GM06990 (cell line): ENCODE data around the gene POLG2.
"Not testable (repeated sequence)": the region's sequence is repeated elsewhere in the genome, so short reads cannot be mapped to it uniquely, and the experiment has no call there.

Experiments
- DNase-seq: peaks from one replicate; pipeline ENCODE4 v3.0.0-alpha.2; 2011; ENCODE audit not compliant: insufficient read length; ENCODE audit errors: extremely low read depth
- H3K27me3 ChIP-seq: replicated peaks from 2 replicates; pipeline ENCODE4 v1.6.0; 2011; ENCODE audit warnings: low read length; ENCODE audit not compliant: control insufficient read depth, insufficient read depth
- H3K36me3 ChIP-seq: 2 replicates; pipeline ENCODE4 v1.5.1; 2011; ENCODE audit warnings: low read length; ENCODE audit not compliant: control insufficient read depth, insufficient read depth
- H3K4me3 ChIP-seq: replicated peaks from 2 replicates; pipeline ENCODE4 v1.5.1; 2011; ENCODE audit warnings: low read depth, mild to moderate bottlenecking, control low read depth, low read length
- TF ChIP-seq, protein P1 (sequence below): IDR thresholded peaks from 2 replicates; pipeline ENCODE4 v1.5.1; 2011; ENCODE audit warnings: low read length, control low read depth, mild to moderate bottlenecking, inconsistent platforms; ENCODE audit not compliant: insufficient read depth, poor library complexity, severe bottlenecking

The POLG2 gene

DNA sequence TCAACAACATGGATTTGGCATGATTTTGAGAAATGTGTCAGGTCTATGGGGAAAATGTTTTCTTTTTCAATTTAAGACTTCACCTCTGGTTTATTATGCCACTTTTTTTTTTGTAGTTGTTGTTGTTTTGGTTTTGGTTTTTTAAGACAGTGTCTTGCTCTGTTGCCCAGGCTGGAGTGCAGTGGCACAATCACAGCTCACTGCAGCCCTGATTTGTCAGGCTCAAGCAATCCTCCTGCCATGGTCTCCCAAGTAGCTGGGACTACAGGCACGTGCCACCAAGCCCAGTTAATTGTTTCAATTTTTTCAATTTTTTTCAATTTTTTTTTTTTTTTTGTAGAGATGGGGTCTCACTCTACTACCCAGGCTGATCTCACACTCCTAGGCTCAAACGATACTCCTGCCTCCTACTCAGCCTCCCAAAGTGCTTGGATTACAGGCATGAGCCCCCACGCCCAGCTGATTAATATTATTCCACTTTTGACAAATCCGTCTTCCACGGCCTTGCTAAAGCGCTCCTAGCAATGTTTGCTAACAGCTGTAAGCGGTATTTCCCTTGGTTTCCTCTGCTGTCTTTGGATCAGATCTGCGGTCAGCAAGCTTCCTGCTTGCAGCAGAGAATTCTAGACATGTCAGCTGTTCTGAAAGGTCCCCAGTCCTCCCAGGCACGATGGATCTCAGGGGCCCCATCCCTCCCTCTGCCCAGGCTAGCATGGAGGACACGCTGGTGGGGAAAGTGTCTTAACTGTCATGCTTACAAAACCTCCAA, 54.9 kb downstream of the POLG2 start:
- H3K4me3 ChIP-seq = no peak overlapping the region
- peak; percentile 30 for DNase-seq
- no peaks in the 10 kb centered on the region for H3K27me3 ChIP-seq
- H3K36me3 ChIP-seq = no peaks in the 10 kb centered on the region
- TF ChIP-seq, protein P1, sequence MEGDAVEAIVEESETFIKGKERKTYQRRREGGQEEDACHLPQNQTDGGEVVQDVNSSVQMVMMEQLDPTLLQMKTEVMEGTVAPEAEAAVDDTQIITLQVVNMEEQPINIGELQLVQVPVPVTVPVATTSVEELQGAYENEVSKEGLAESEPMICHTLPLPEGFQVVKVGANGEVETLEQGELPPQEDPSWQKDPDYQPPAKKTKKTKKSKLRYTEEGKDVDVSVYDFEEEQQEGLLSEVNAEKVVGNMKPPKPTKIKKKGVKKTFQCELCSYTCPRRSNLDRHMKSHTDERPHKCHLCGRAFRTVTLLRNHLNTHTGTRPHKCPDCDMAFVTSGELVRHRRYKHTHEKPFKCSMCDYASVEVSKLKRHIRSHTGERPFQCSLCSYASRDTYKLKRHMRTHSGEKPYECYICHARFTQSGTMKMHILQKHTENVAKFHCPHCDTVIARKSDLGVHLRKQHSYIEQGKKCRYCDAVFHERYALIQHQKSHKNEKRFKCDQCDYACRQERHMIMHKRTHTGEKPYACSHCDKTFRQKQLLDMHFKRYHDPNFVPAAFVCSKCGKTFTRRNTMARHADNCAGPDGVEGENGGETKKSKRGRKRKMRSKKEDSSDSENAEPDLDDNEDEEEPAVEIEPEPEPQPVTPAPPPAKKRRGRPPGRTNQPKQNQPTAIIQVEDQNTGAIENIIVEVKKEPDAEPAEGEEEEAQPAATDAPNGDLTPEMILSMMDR = no peak

DNA sequence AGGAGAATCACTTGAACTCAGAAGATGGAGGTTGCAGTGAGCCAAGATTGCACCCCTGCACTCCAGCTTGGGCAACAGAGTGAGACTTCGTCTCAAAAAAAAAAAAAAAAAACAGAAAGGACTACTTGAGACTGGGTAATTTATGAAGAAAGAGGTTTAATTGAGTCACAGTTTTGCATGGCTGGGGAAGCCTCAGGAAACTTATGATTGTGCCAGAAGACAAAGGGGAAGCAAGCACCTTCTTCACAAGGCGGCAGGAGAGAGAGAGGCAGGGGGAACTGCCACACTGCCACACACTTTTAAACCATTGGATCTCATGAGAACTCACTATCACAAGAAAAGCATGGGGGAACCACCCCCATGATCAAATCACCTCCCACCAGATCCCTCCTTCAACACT, 56.9 kb downstream of the POLG2 start:
- no peaks in the 10 kb centered on the region for H3K36me3 ChIP-seq
- TF ChIP-seq, protein P1 = no peak

DNA sequence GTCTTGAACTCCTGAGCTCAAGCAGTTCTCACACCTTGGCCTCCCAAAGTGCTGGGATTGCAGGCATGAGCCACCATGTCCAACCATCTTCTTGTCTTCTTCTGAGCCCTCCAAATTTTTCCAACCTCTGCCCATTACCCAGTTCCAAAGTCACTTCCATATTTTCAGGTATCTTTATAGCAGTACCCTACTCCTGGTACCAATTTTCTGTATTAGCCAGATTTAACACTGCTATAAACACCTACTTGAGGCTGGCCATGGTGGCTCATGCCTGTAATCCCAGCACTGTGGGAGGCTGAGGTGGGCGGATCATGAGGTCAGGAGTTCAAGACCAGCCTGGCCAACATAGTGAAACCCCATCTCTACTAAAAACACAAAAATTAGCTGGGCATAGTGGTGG, 57.3 kb downstream of the POLG2 start:
- H3K4me3 ChIP-seq, H3K27me3 ChIP-seq, H3K36me3 ChIP-seq, DNase-seq: not testable (repeated sequence)

More for the DNA sequence above, 56.9 kb downstream of the POLG2 start:
- H3K27me3 ChIP-seq = no peaks in the 10 kb centered on the region
- DNase-seq = no peak
- no peak overlapping the region for H3K4me3 ChIP-seq

DNA sequence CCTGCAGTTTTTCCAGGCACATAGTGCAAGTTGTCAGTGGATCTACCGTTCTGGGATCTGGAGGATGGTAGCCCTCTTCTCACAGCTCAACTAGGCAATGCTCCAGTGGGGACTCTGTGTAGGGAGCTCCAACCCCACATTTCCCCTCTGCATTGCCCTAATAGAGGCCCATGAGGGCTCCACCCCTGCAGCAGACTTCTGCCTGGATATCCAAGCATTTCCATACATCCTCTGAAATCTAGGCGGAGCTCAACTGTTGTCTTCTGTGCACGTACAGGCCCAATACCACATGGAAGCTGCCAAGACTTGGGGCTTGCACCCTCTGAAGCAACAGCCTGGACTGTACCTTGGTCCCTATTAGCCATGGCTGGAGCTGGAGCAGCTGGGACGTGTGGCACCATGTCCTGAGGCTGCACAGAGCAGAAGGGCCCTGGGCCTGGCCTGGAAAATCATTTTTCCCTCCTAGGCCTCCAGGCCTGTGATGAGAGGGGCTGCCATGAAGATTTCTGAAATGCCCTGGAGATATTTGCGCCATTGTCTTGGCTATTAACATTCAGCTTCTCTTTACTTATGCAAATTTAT, 58.8 kb downstream of the POLG2 start:
- TF ChIP-seq, protein P1 = no peak
- Histone ChIP-seq H3K36me3 (no peaks in the 10 kb centered on the region), H3K4me3 (no peak overlapping the region), H3K27me3 (no peaks in the 10 kb centered on the region)
- DNase-seq = no peak

DNA sequence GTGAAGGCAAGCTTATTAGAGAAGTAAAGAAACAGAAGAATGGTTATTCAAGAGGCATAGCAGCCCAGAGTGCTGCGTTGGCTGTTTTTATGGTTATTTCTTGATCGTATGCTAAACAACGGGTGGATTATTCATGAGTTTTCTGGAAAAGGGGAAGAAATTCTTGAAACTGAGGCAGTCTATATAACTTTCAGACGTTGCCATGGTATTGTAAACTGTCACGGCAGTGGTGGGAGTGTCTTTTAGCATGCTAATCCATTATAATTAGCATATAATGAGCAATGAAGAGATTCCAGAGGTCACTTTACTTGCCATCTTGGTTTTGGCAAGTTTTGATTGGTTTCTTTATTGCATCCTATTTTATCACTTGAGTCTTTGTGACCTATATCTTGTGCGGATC, 65.3 kb downstream of the POLG2 start:
- TF ChIP-seq, protein P1 = no peak
- no peaks in the 10 kb centered on the region for H3K27me3 ChIP-seq
- DNase-seq = no peak
- H3K36me3 ChIP-seq = no peaks in the 10 kb centered on the region
- H3K4me3 ChIP-seq = no peak overlapping the region

DNA sequence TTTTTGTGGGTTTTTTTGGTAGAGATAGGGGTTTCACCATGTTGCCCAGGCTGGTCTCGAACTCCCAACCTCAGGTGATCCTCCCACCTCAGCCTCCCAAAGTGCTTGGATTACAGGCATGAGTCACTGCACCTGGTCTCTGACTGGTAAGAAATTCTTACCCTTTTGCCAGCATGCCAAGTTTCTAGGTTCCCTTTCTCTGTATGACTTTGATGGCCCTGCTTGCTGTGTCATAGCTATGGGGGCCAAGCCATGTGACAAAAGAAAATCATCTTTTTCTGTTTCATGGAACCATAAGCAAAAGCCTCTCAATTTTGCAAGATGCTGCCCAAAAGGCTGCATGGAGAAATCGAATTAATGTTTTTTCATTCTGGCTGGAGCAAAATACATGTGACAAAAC, 66.8 kb downstream of the POLG2 start:
- not testable (repeated sequence) for DNase-seq, H3K36me3 ChIP-seq, H3K4me3 ChIP-seq, H3K27me3 ChIP-seq
